A172 (cell line): Measurements from ENCODE around the gene BRDT. TPM values are rescaled to one million over a fixed set of nuclear protein-coding genes. Genes with fewer than 3 reads are reported as not detected.

Experiments
- total RNA-seq: library from RNA; depleted of rRNA; stranded (reverse); fragments of >200 nt; shearing (Covaris generic); gene quantifications from 2 replicates; pipeline ENCODE4 v1.2.3, GENCODE V29; 2014; rRNA removed

Gene BRDT
- total RNA-seq, 1 experiment from 2014 or later = not detected

Other genes with a start within 250 kb of the BRDT start
- gene TGFBR3, start 63.2 kb upstream of the BRDT start, total RNA-seq = 1.8 and 9.5 TPM in 2 replicates
- gene EPHX4, start 80.6 kb downstream of the BRDT start, total RNA-seq = 8.3 and 8.9 TPM in 2 replicates
- gene SETSIP, start 126.0 kb downstream of the BRDT start, total RNA-seq = 1.00 TPM in 1 of 2 replicates, not detected in the other
- gene BTBD8, start 130.9 kb downstream of the BRDT start, total RNA-seq = 2.4 and 3.4 TPM in 2 replicates